GM23338 (cell line): ENCODE data around the gene DHX30. TPM values are rescaled to one million over a fixed set of nuclear protein-coding genes. Genes with fewer than 3 reads are reported as not detected.

Experiments
- ATAC-seq: fragments of 200-7000 bp; cut with Tn5 transposase; 3 replicates; pipeline ENCODE4 v1.9.1; 2020
- DNase-seq: peaks from one replicate; pipeline ENCODE4 v3.0.0-alpha.2; 2015; ENCODE audit warnings: low spot score
- H2AFZ ChIP-seq: fragments of 200-600 bp; sonication (generic); 2 replicates; pipeline ENCODE4 v1.8.0; 2016; ENCODE audit warnings: antibody characterized with exemption, mild to moderate bottlenecking, moderate library complexity
- H3F3A ChIP-seq: fragments of 200-600 bp; sonication (generic); replicated peaks from 2 replicates; pipeline ENCODE4 v1.8.0; 2017; ENCODE audit warnings: antibody characterized with exemption, mixed run types, low read depth
- H3K27ac ChIP-seq: fragments of 200-600 bp; sonication (generic); 2 replicates; pipeline ENCODE4 v1.6.1; 2016; ENCODE audit warnings: low read depth
- H3K27me3 ChIP-seq: fragments of 200-600 bp; sonication (generic); 2 replicates; pipeline ENCODE4 v1.8.0; 2016; ENCODE audit warnings: mild to moderate bottlenecking, mixed run types, moderate library complexity; ENCODE audit not compliant: insufficient read depth
- H3K36me3 ChIP-seq: fragments of 200-600 bp; sonication (generic); 2 replicates; pipeline ENCODE4 v1.8.0; 2016; ENCODE audit warnings: mild to moderate bottlenecking; ENCODE audit not compliant: insufficient read depth
- H3K4me1 ChIP-seq: fragments of 200-600 bp; sonication (generic); 2 replicates; pipeline ENCODE4 v1.8.0; 2016; ENCODE audit warnings: mild to moderate bottlenecking, moderate library complexity; ENCODE audit not compliant: insufficient read depth
- H3K4me2 ChIP-seq: fragments of 200-600 bp; sonication (generic); 2 replicates; pipeline ENCODE4 v1.7.1; 2017; ENCODE audit warnings: mixed run types
- H3K4me3 ChIP-seq: fragments of 200-600 bp; sonication (generic); 2 replicates; pipeline ENCODE4 v1.6.1; 2016; ENCODE audit warnings: mixed run types
- H3K79me2 ChIP-seq: fragments of 200-600 bp; sonication (generic); replicated peaks from 2 replicates; pipeline ENCODE4 v1.8.0; 2017; ENCODE audit warnings: mild to moderate bottlenecking; ENCODE audit not compliant: insufficient read depth
- H3K9me2 ChIP-seq: fragments of 200-600 bp; sonication (generic); 2 replicates; pipeline ENCODE4 v1.8.0; 2017; ENCODE audit not compliant: insufficient read depth
- H4K20me1 ChIP-seq: fragments of 200-600 bp; sonication (generic); replicated peaks from 2 replicates; pipeline ENCODE4 v1.8.0; 2017; ENCODE audit warnings: mild to moderate bottlenecking; ENCODE audit not compliant: insufficient read depth
- H3K27ac Mint-ChIP-seq: 2 replicates; pipeline ENCODE4 v1.8.0; 2020; ENCODE audit warnings: inconsistent platforms, mild to moderate bottlenecking, moderate library complexity, mixed read lengths
- H3K27me3 Mint-ChIP-seq: 3 replicates; pipeline ENCODE4 v1.8.0; 2022; ENCODE audit warnings: low read depth, mild to moderate bottlenecking, moderate library complexity, mixed read lengths, inconsistent platforms; ENCODE audit not compliant: insufficient read depth, poor library complexity
- H3K36me3 Mint-ChIP-seq: 3 replicates; pipeline ENCODE4 v1.8.0; 2021; ENCODE audit warnings: low read depth, mild to moderate bottlenecking, inconsistent platforms, moderate library complexity, mixed read lengths
- H3K4me1 Mint-ChIP-seq: 3 replicates; pipeline ENCODE4 v1.8.0; 2020; ENCODE audit warnings: mild to moderate bottlenecking, inconsistent platforms, mixed read lengths
- H3K4me3 Mint-ChIP-seq: 3 replicates; pipeline ENCODE4 v1.8.0; 2021; ENCODE audit warnings: moderate library complexity, mild to moderate bottlenecking, inconsistent platforms, mixed read lengths
- H3K9me3 Mint-ChIP-seq: 3 replicates; pipeline ENCODE4 v1.8.0; 2020; ENCODE audit warnings: moderate library complexity, mild to moderate bottlenecking, inconsistent platforms, mixed read lengths
- CREB1 ChIP-seq: fragments of 250-450 bp; sonication (Bioruptor Pico); IDR thresholded peaks from 2 replicates; pipeline ENCODE4 v1.5.0; 2020; ENCODE audit warnings: low read depth, mild to moderate bottlenecking, moderate library complexity
- EZH2 ChIP-seq: fragments of 200-600 bp; sonication (generic); IDR thresholded peaks from one replicate; pipeline ENCODE4 v1.8.0; 2017; ENCODE audit warnings: antibody characterized with exemption, mild to moderate bottlenecking, low read depth; ENCODE audit not compliant: unreplicated experiment
- EZH2phosphoT487 ChIP-seq: fragments of 200-600 bp; sonication (generic); IDR thresholded peaks from one replicate; pipeline ENCODE4 v1.8.1; 2018; ENCODE audit warnings: antibody characterized with exemption; ENCODE audit not compliant: unreplicated experiment
- JUNB ChIP-seq: IDR thresholded peaks from one replicate; pipeline ENCODE4 v1.6.1; 2016; ENCODE audit warnings: antibody characterized with exemption; ENCODE audit not compliant: unreplicated experiment
- NANOG ChIP-seq: IDR thresholded peaks from 2 replicates; pipeline ENCODE4 v1.6.1; 2016; ENCODE audit warnings: antibody characterized with exemption, borderline replicate concordance
- STAT1 ChIP-seq: IDR thresholded peaks from one replicate; pipeline ENCODE4 v1.6.1; 2016; ENCODE audit warnings: antibody characterized with exemption; ENCODE audit not compliant: unreplicated experiment
- ZNF114 ChIP-seq: fragments of 250-450 bp; sonication (Bioruptor Pico); IDR thresholded peaks from 2 replicates; pipeline ENCODE4 v1.5.0; 2020; ENCODE audit warnings: mild to moderate bottlenecking, moderate library complexity
- ZNF331 ChIP-seq: fragments of 250-450 bp; sonication (Bioruptor Pico); IDR thresholded peaks from 2 replicates; pipeline ENCODE4 v1.5.0; 2020; ENCODE audit warnings: low read depth, mild to moderate bottlenecking, moderate library complexity
- polyA plus RNA-seq: library from polyadenylated mRNA; unstranded; fragments of >200 nt; fragmentation: Nextera tagmentation; extraction: Ambion mirVana; gene quantifications from 2 replicates; pipeline ENCODE4 v1.2.1, GENCODE V29; 2016
- total RNA-seq: library from RNA; depleted of rRNA; stranded (reverse); fragments of >200 nt; shearing (Covaris generic); gene quantifications from 2 replicates; pipeline ENCODE4 v1.2.3, GENCODE V29; 2014
- TF ChIP-seq, protein P1 (sequence below): IDR thresholded peaks from one replicate; pipeline ENCODE4 v1.6.1; 2018; ENCODE audit warnings: antibody characterized with exemption; ENCODE audit not compliant: unreplicated experiment
- TF ChIP-seq, protein P2 (sequence below), 2 experiments: fragments of 200-600 bp in 1 of 2; sonication (generic) in 1 of 2; conservative IDR thresholded peaks; 2 replicates each; pipeline versions ENCODE4 v1.5.1 to v1.6.1; 2016 to 2017; ENCODE audit warnings: antibody characterized with exemption in 2 of 2, low read depth in 2 of 2, mild to moderate bottlenecking in 2 of 2, moderate library complexity in 1 of 2
- TF ChIP-seq, protein P3 (sequence below): IDR thresholded peaks from 2 replicates; pipeline ENCODE4 v1.6.1; 2016; ENCODE audit warnings: antibody characterized with exemption

Gene DHX30
- total and polyA plus RNA-seq, 2 experiments from 2014 or later, result 47.5 to 125 TPM

DNA sequence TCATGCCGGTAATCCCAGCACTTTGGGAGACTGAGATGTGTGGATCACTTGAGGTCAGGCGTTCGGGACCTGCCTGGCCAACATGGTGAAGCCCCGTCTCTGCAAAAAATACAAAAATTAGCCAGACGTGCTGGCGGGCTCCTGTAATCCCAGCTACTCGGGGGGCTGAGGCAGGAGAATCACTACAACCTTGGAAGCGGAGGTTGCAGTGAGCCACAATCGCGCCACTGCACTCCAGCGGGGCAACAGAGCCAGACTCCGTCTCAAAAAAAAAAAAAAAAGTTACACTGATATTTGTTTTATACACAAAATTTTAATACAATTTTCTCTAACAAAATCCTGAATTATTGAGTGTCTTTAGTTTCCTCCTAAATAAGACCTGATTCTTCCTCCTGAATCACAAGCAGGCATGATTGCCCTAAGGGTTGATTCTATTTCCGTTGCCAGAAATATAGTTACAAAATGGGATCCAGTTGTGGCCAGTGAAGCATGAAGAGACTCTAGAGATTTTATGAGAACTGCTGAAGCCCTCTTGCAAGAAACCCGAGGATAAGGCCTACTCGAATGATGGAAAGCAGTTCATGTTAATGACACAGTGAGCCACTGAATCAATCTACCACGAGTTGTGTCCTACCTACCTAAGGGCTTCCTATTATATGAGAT, 11.6 kb upstream of the DHX30 start (continued):
- TF ChIP-seq, protein P1, sequence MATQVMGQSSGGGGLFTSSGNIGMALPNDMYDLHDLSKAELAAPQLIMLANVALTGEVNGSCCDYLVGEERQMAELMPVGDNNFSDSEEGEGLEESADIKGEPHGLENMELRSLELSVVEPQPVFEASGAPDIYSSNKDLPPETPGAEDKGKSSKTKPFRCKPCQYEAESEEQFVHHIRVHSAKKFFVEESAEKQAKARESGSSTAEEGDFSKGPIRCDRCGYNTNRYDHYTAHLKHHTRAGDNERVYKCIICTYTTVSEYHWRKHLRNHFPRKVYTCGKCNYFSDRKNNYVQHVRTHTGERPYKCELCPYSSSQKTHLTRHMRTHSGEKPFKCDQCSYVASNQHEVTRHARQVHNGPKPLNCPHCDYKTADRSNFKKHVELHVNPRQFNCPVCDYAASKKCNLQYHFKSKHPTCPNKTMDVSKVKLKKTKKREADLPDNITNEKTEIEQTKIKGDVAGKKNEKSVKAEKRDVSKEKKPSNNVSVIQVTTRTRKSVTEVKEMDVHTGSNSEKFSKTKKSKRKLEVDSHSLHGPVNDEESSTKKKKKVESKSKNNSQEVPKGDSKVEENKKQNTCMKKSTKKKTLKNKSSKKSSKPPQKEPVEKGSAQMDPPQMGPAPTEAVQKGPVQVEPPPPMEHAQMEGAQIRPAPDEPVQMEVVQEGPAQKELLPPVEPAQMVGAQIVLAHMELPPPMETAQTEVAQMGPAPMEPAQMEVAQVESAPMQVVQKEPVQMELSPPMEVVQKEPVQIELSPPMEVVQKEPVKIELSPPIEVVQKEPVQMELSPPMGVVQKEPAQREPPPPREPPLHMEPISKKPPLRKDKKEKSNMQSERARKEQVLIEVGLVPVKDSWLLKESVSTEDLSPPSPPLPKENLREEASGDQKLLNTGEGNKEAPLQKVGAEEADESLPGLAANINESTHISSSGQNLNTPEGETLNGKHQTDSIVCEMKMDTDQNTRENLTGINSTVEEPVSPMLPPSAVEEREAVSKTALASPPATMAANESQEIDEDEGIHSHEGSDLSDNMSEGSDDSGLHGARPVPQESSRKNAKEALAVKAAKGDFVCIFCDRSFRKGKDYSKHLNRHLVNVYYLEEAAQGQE, result no peak
- TF ChIP-seq, protein P2, sequence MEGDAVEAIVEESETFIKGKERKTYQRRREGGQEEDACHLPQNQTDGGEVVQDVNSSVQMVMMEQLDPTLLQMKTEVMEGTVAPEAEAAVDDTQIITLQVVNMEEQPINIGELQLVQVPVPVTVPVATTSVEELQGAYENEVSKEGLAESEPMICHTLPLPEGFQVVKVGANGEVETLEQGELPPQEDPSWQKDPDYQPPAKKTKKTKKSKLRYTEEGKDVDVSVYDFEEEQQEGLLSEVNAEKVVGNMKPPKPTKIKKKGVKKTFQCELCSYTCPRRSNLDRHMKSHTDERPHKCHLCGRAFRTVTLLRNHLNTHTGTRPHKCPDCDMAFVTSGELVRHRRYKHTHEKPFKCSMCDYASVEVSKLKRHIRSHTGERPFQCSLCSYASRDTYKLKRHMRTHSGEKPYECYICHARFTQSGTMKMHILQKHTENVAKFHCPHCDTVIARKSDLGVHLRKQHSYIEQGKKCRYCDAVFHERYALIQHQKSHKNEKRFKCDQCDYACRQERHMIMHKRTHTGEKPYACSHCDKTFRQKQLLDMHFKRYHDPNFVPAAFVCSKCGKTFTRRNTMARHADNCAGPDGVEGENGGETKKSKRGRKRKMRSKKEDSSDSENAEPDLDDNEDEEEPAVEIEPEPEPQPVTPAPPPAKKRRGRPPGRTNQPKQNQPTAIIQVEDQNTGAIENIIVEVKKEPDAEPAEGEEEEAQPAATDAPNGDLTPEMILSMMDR (conservative IDR thresholded peaks at IDR 0.05; ENCODE audit: low read depth in 2 of 2), result no peak
- TF ChIP-seq ZNF114 (CRISPR knock-in tag) (no peak), EZH2phosphoT487 (no peak), STAT1 (no peak)

DNA sequence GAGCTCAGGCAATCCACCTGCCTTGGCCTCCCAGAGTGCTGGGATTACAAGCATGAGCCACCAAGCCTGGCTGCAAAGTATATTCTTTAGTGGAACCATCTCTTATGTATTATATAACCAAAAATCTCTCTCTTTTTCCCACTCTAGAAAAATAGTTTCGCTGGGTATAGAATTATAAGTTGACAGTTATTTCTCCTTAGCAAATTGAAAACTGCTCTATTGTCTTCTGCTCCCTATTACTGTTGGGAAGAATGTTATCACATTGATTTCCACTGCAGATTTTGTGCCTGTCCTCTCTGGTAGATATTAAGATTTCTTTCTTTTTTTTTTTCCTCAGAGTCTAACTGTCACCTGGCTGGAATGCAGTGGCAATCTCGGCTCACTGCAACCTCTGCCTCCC, 10.2 kb upstream of the DHX30 start:
- Mint-ChIP-seq H3K4me1 (no peaks in the 10 kb centered on the region), H3K36me3 (no peaks in the 10 kb centered on the region), H3K27me3 (peaks cover 1% of the 10 kb centered on the region), H3K27ac (no peak overlapping the region), H3K4me3 (no peak overlapping the region), H3K9me3 (peaks cover 7% of the 10 kb centered on the region; the same call in 1 of the 3 replicates)
- Histone ChIP-seq H3F3A (no peaks in the 10 kb centered on the region), H3K4me2 (no peak overlapping the region), H3K9me2 (no peaks in the 10 kb centered on the region), H3K36me3 (no peaks in the 10 kb centered on the region), H3K79me2 (no peaks in the 10 kb centered on the region), H3K4me3 (no peak overlapping the region), H3K27ac (no peak overlapping the region), H2AFZ (no peak overlapping the region), H4K20me1 (no peaks in the 10 kb centered on the region), H3K27me3 (no peaks in the 10 kb centered on the region), H3K4me1 (no peaks in the 10 kb centered on the region)
- DNase-seq, result no peak
- no peak for ATAC-seq
- no peak for TF ChIP-seq ZNF331
- no peak for TF ChIP-seq ZNF114 (CRISPR knock-in tag)
- TF ChIP-seq EZH2phosphoT487, result no peak
- no peak for TF ChIP-seq JUNB
- TF ChIP-seq, protein P1, result no peak
- TF ChIP-seq, protein P3, sequence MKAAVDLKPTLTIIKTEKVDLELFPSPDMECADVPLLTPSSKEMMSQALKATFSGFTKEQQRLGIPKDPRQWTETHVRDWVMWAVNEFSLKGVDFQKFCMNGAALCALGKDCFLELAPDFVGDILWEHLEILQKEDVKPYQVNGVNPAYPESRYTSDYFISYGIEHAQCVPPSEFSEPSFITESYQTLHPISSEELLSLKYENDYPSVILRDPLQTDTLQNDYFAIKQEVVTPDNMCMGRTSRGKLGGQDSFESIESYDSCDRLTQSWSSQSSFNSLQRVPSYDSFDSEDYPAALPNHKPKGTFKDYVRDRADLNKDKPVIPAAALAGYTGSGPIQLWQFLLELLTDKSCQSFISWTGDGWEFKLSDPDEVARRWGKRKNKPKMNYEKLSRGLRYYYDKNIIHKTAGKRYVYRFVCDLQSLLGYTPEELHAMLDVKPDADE, result no peak
- TF ChIP-seq CREB1, result no peak
- TF ChIP-seq STAT1, result no peak
- no peak for TF ChIP-seq EZH2
- TF ChIP-seq NANOG, result no peak
